ENCODE results near the gene COL2A1.

Gene COL2A1

GRCh38 chr12:48037267-48037915 lies 33.1 kb upstream of the COL2A1 start:
- DNase-seq (ENCODE audit: insufficient read length, low spot score) (no peak), FAIRE-seq (no peak)
- TF ChIP-seq POLR2A (IDR thresholded peaks at IDR 0.05; ENCODE audit: low read depth, low read length) = no peak

- TF ChIP-seq POLR2A (IDR thresholded peaks at IDR 0.05; ENCODE audit: low read depth, low read length) = no peak
- no peak for DNase-seq (ENCODE audit: insufficient read length, low spot score)
- FAIRE-seq = no peak
Observed at GRCh38 chr12:48036818-48037217, 32.5 kb upstream of the COL2A1 start.

GRCh38 chr12:48034835-48035805 lies 30.8 kb upstream of the COL2A1 start:
- DNase-seq (ENCODE audit: insufficient read length, low spot score) (no peak), FAIRE-seq (no peak)
- no peak for TF ChIP-seq POLR2A (IDR thresholded peaks at IDR 0.05; ENCODE audit: low read depth, low read length)

GRCh38 chr12:48033451-48033850 lies 29.2 kb upstream of the COL2A1 start:
- FAIRE-seq = no peak
- no peak for TF ChIP-seq POLR2A (IDR thresholded peaks at IDR 0.05; ENCODE audit: low read depth, low read length)
- DNase-seq (ENCODE audit: insufficient read length, low spot score) = no peak

- DNase-seq (ENCODE audit: insufficient read length, low spot score) = no peak
- TF ChIP-seq POLR2A (IDR thresholded peaks at IDR 0.05; ENCODE audit: low read depth, low read length) = no peak
- FAIRE-seq = no peak
Observed at GRCh38 chr12:48032597-48032996, 28.3 kb upstream of the COL2A1 start.

GRCh38 chr12:48031135-48031960 lies 27.1 kb upstream of the COL2A1 start:
- TF ChIP-seq POLR2A (IDR thresholded peaks at IDR 0.05; ENCODE audit: low read depth, low read length) = no peak
- DNase-seq (ENCODE audit: insufficient read length, low spot score) (no peak), FAIRE-seq (no peak)

GRCh38 chr12:48030173-48030650 lies 25.9 kb upstream of the COL2A1 start:
- TF ChIP-seq POLR2A (IDR thresholded peaks at IDR 0.05; ENCODE audit: low read depth, low read length) = no peak
- no peak for DNase-seq (ENCODE audit: insufficient read length, low spot score)
- no peak for FAIRE-seq

- FAIRE-seq (no peak), DNase-seq (ENCODE audit: insufficient read length, low spot score) (no peak)
- TF ChIP-seq POLR2A (IDR thresholded peaks at IDR 0.05; ENCODE audit: low read depth, low read length) = no peak
Observed at GRCh38 chr12:48029491-48030172, 25.4 kb upstream of the COL2A1 start.

- DNase-seq (ENCODE audit: insufficient read length, low spot score) (no peak), FAIRE-seq (no peak)
Observed at GRCh38 chr12:48028541-48029431, 24.5 kb upstream of the COL2A1 start.

GRCh38 chr12:48027183-48028002 lies 23.1 kb upstream of the COL2A1 start:
- FAIRE-seq = no peak
- no peak for DNase-seq (ENCODE audit: insufficient read length, low spot score)

More at GRCh38 chr12:48028541-48029431, 24.5 kb upstream of the COL2A1 start:
- TF ChIP-seq POLR2A (IDR thresholded peaks at IDR 0.05; ENCODE audit: low read depth, low read length) = no peak

GRCh38 chr12:48026060-48026827 lies 22.0 kb upstream of the COL2A1 start:
- no peak for FAIRE-seq
- DNase-seq (ENCODE audit: insufficient read length, low spot score) = no peak
- no peak for TF ChIP-seq POLR2A (IDR thresholded peaks at IDR 0.05; ENCODE audit: low read depth, low read length)

More at GRCh38 chr12:48027183-48028002, 23.1 kb upstream of the COL2A1 start:
- no peak for TF ChIP-seq POLR2A (IDR thresholded peaks at IDR 0.05; ENCODE audit: low read depth, low read length)

All from H54 (cell line).